ENCODE results near the gene KCNMA1.
A peak's percentile ranks its signal among the peaks of the same experiment; 100 is the strongest.

The KCNMA1 gene

GRCh38 chr10:77228559-77228958 is 409.0 kb downstream of the KCNMA1 start:
- DNase-seq = no peak

- no peak for DNase-seq
Observed at GRCh38 chr10:77226853-77227565, 410.6 kb downstream of the KCNMA1 start.

- DNase-seq = no peak
Observed at GRCh38 chr10:77226452-77226851, 411.2 kb downstream of the KCNMA1 start.

GRCh38 chr10:77226020-77226419 is 411.6 kb downstream of the KCNMA1 start:
- DNase-seq = no peak

- peak; percentile 14 to 28 for DNase-seq
Observed at GRCh38 chr10:77223526-77224460, 413.8 kb downstream of the KCNMA1 start.

GRCh38 chr10:77220150-77220549 is 417.5 kb downstream of the KCNMA1 start:
- DNase-seq = no peak

GRCh38 chr10:77219046-77219445 is 418.6 kb downstream of the KCNMA1 start:
- DNase-seq = no peak

- DNase-seq = no peak
Observed at GRCh38 chr10:77214799-77215198, 422.8 kb downstream of the KCNMA1 start.

- no peak for DNase-seq
Observed at GRCh38 chr10:77212632-77213031, 425.0 kb downstream of the KCNMA1 start.

GRCh38 chr10:77210645-77211044 is 427.0 kb downstream of the KCNMA1 start:
- DNase-seq = no peak

GRCh38 chr10:77208684-77209256 is 428.8 kb downstream of the KCNMA1 start:
- no peak for DNase-seq

- no peak for DNase-seq
Observed at GRCh38 chr10:77207828-77208185, 429.8 kb downstream of the KCNMA1 start.

- no peak for DNase-seq
Observed at GRCh38 chr10:77207182-77207827, 430.3 kb downstream of the KCNMA1 start.

- no peak for DNase-seq
Observed at GRCh38 chr10:77205135-77205534, 432.5 kb downstream of the KCNMA1 start.

- DNase-seq = no peak
Observed at GRCh38 chr10:77204171-77204570, 433.4 kb downstream of the KCNMA1 start.

GRCh38 chr10:77202857-77203256 is 434.8 kb downstream of the KCNMA1 start:
- no peak for DNase-seq

- no peak for DNase-seq
Observed at GRCh38 chr10:77201135-77202106, 436.2 kb downstream of the KCNMA1 start.

GRCh38 chr10:77197544-77197943 is 440.1 kb downstream of the KCNMA1 start:
- no peak for DNase-seq

- DNase-seq = no peak
Observed at GRCh38 chr10:77196614-77197013, 441.0 kb downstream of the KCNMA1 start.

GRCh38 chr10:77195101-77195500 is 442.5 kb downstream of the KCNMA1 start:
- no peak for DNase-seq

- DNase-seq = no peak
Observed at GRCh38 chr10:77193001-77193400, 444.6 kb downstream of the KCNMA1 start.

- DNase-seq = no peak
Observed at GRCh38 chr10:77192402-77192801, 445.2 kb downstream of the KCNMA1 start.
